ENCODE measurements around the gene SPATA6L. TPM values are rescaled to one million over a fixed set of nuclear protein-coding genes. Genes with fewer than 3 reads are reported as not detected.

SPATA6L gene
- total and polyA plus RNA-seq, 9 of the 15 experiments (the other 6 are each of a cell fraction or from before 2014, with no cell fraction given): 0.03 to 1.00 (median 0.08) TPM; not detected in 4

GRCh38 chr9:4630836-4631235 lies 35.4 kb downstream of the SPATA6L start:
- 0% methylated on average over 2 of the region's 2 CpGs for WGBS (ENCODE audit: insufficient coverage, low coverage, missing lambda C conversion rate)
- Histone ChIP-seq H3K4me2 (ENCODE audit: insufficient read depth, low read length) (no peak overlapping the region), H3K4me3 (no peak overlapping the region), H3K27me3 (ENCODE audit: control insufficient read depth in 2 of 2, insufficient read depth in 2 of 2, low read length in 2 of 2) (peaks cover 0 to 5% of the 10 kb centered on the region in 2 experiments; a peak in 1 of 5 replicates), H3K9ac (ENCODE audit: insufficient read depth in 1 of 2, low read depth in 2 of 2, low read length in 2 of 2) (no peak overlapping the region), H3K79me2 (ENCODE audit: control insufficient read depth, insufficient read depth, low read length) (no peaks in the 10 kb centered on the region), H3K36me3 (ENCODE audit: control insufficient read depth, insufficient read depth, low read length) (no peaks in the 10 kb centered on the region), H4K20me1 (replicated peaks; ENCODE audit: control insufficient read depth, insufficient read depth, low read length) (no peaks in the 10 kb centered on the region), H3K27ac (ENCODE audit: extremely low read depth, low read depth, low read length) (no peak overlapping the region), H2AFZ (ENCODE audit: low read depth, low read length) (no peak overlapping the region), H3K9me3 (replicated peaks; ENCODE audit: control insufficient read depth, insufficient read depth, low read depth, low read length) (no peaks in the 10 kb centered on the region), H3K9me1 (ENCODE audit: control insufficient read depth, insufficient read depth, low read length) (no peaks in the 10 kb centered on the region), H3K4me1 (replicated peaks in 1 of 2; ENCODE audit: control insufficient read depth in 2 of 2, insufficient read depth in 2 of 2, low read length in 2 of 2) (no peaks in the 10 kb centered on the region)
- in situ Hi-C loops (cut with MboI): no loop called here
- BruUV-seq (replicated peaks): no TSS peak
- intact Hi-C loops (cut with micrococcal nuclease): no loop called here
- CTCF ChIA-PET (ENCODE audit: low intra/inter-chr PET ratio): no interaction called here
- FAIRE-seq: no peak
- no peak for DNase-seq (ENCODE audit: extremely low read depth in 1 of 4, low spot score in 3 of 4)
- POLR2A ChIA-PET: no interaction called here
- TF ChIP-seq KAT2B (IDR thresholded peaks at IDR 0.05; ENCODE audit: low read depth, low read length) (no peak), SNAPC5 (CRISPR knock-in tag; IDR thresholded peaks at IDR 0.05) (no peak), ZNF124 (CRISPR knock-in tag; IDR thresholded peaks at IDR 0.05) (no peak), XRCC5 (IDR thresholded peaks at IDR 0.05; ENCODE audit: low read depth, low read length) (no peak), GTF2A2 (tag; IDR thresholded peaks at IDR 0.05) (no peak), UBTF (IDR thresholded peaks at IDR 0.05; ENCODE audit: borderline replicate concordance in 1 of 2, low read depth in 2 of 2, low read length in 2 of 2) (no peak), ATF1 (CRISPR knock-in tag; IDR thresholded peaks at IDR 0.05) (no peak), ATF1 (tag; IDR thresholded peaks at IDR 0.05) (no peak)
- ATAC-seq: no peak

Measured in K562 (cell line).